ENCODE data around the gene RHEBL1. TPM values are rescaled to one million over a fixed set of nuclear protein-coding genes. Genes with fewer than 3 reads are reported as not detected.

RHEBL1 gene
- total and polyA plus RNA-seq, 4 donors, result 0.29 to 1.2 (median 0.36) TPM; not detected in 1

DNA sequence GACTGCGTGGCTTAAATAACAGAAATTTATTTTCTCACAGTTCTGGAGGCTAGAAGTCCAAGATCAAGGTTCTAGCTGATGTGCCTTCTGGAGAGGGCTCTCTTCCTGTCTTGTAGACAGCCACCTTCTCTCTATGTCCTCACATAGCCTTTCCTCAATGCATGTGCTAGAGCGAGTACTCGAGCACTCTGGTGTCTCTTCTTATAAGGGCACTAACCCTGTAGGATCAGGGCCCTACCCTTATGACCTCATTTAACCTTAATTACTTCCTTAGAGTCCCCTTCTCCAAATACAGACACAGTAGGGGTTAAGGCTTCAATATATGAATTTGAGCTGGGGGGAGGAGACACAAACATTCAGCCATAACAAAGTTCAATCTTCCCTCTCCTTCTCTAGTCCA lies 14.7 kb upstream of the RHEBL1 start:
- TF ChIP-seq HNF4G (IDR thresholded peaks at IDR 0.05), result no peak
- TF ChIP-seq RXRA (IDR thresholded peaks at IDR 0.05), result no peak
- TF ChIP-seq FOXA2 (IDR thresholded peaks at IDR 0.05), result no peak
- TF ChIP-seq, protein P1, sequence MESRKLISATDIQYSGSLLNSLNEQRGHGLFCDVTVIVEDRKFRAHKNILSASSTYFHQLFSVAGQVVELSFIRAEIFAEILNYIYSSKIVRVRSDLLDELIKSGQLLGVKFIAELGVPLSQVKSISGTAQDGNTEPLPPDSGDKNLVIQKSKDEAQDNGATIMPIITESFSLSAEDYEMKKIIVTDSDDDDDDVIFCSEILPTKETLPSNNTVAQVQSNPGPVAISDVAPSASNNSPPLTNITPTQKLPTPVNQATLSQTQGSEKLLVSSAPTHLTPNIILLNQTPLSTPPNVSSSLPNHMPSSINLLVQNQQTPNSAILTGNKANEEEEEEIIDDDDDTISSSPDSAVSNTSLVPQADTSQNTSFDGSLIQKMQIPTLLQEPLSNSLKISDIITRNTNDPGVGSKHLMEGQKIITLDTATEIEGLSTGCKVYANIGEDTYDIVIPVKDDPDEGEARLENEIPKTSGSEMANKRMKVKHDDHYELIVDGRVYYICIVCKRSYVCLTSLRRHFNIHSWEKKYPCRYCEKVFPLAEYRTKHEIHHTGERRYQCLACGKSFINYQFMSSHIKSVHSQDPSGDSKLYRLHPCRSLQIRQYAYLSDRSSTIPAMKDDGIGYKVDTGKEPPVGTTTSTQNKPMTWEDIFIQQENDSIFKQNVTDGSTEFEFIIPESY (IDR thresholded peaks at IDR 0.05), result no peak
- TF ChIP-seq MAX (IDR thresholded peaks at IDR 0.05), result no peak
- no peak for TF ChIP-seq RAD21 (IDR thresholded peaks at IDR 0.05)
- no peak for TF ChIP-seq CTCF (IDR thresholded peaks at IDR 0.05; ENCODE audit: low read depth, low read length, missing input control)
- TF ChIP-seq, protein P2, sequence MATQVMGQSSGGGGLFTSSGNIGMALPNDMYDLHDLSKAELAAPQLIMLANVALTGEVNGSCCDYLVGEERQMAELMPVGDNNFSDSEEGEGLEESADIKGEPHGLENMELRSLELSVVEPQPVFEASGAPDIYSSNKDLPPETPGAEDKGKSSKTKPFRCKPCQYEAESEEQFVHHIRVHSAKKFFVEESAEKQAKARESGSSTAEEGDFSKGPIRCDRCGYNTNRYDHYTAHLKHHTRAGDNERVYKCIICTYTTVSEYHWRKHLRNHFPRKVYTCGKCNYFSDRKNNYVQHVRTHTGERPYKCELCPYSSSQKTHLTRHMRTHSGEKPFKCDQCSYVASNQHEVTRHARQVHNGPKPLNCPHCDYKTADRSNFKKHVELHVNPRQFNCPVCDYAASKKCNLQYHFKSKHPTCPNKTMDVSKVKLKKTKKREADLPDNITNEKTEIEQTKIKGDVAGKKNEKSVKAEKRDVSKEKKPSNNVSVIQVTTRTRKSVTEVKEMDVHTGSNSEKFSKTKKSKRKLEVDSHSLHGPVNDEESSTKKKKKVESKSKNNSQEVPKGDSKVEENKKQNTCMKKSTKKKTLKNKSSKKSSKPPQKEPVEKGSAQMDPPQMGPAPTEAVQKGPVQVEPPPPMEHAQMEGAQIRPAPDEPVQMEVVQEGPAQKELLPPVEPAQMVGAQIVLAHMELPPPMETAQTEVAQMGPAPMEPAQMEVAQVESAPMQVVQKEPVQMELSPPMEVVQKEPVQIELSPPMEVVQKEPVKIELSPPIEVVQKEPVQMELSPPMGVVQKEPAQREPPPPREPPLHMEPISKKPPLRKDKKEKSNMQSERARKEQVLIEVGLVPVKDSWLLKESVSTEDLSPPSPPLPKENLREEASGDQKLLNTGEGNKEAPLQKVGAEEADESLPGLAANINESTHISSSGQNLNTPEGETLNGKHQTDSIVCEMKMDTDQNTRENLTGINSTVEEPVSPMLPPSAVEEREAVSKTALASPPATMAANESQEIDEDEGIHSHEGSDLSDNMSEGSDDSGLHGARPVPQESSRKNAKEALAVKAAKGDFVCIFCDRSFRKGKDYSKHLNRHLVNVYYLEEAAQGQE (IDR thresholded peaks at IDR 0.05), result no peak
- no peak for TF ChIP-seq JUND (IDR thresholded peaks at IDR 0.05)
- no peak for TF ChIP-seq TAF1 (conservative IDR thresholded peaks at IDR 0.05)
- no peak for TF ChIP-seq YY1 (IDR thresholded peaks at IDR 0.05)
- TF ChIP-seq EGR1 (IDR thresholded peaks at IDR 0.05; ENCODE audit: low read depth in 2 of 2), result no peak
- TF ChIP-seq ATF3 (IDR thresholded peaks at IDR 0.05), result no peak
- TF ChIP-seq GABPA (IDR thresholded peaks at IDR 0.05 in 1 of 2, conservative IDR thresholded peaks at IDR 0.05 in 1 of 2), result no peak
- TF ChIP-seq FOXA1 (IDR thresholded peaks at IDR 0.05), result no peak
- TF ChIP-seq HNF4A (conservative IDR thresholded peaks at IDR 0.05), result no peak
- Histone ChIP-seq H3K27ac (ENCODE audit: low read depth in 1 of 2, low read length in 2 of 2) (no peak overlapping the region), H3K36me3 (ENCODE audit: control insufficient read depth in 4 of 4, insufficient read depth in 3 of 4, low read depth in 1 of 4, low read length in 3 of 4) (no peaks in the 10 kb centered on the region), H3K4me1 (ENCODE audit: control insufficient read depth in 4 of 4, insufficient read depth in 4 of 4, low read length in 3 of 4) (peaks cover 0 to 7% (median 2%) of the 10 kb centered on the region in 4 donors), H3K27me3 (ENCODE audit: control insufficient read depth in 4 of 4, insufficient read depth in 4 of 4, low read length in 3 of 4) (peaks cover 0 to 3% (median 2%) of the 10 kb centered on the region in 4 donors), H3K9ac (ENCODE audit: low read depth in 1 of 2, low read length in 2 of 2) (no peak overlapping the region), H3K4me3 (ENCODE audit: low read depth in 1 of 3, low read length in 3 of 3) (no peak overlapping the region), H3K9me3 (ENCODE audit: control insufficient read depth in 4 of 4, low read length in 3 of 4) (peaks cover 0 to 2% (median 0%) of the 10 kb centered on the region in 4 donors)
- no peak for DNase-seq (ENCODE audit: low spot score)
- WGBS, result 99% methylated on average over 3 of the region's 3 CpGs

DNA sequence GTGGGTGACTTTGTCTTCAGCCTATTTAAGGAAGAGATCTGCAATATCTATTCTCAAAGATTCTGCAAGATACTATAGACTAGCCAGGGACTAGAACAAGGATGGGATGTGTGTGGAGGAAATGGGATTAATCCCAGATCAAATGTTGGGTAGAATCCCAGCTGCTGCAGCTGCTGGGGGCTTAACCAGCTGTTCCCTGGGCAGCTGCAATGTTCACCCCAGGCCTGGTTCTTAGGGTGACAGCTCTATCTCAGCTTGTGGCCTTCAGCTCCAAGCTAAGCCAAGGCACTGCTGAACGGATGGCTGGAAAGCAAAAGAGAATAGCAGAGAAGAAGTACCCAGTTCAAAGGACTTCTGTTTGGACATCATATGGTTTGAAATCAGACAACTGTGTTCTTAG lies 10.0 kb upstream of the RHEBL1 start:
- Histone ChIP-seq H3K27ac (ENCODE audit: low read depth in 1 of 2, low read length in 2 of 2) (no peak overlapping the region), H3K36me3 (ENCODE audit: control insufficient read depth in 4 of 4, insufficient read depth in 3 of 4, low read depth in 1 of 4, low read length in 3 of 4) (no peaks in the 10 kb centered on the region), H3K9me3 (ENCODE audit: control insufficient read depth in 4 of 4, low read length in 3 of 4) (peaks cover 0 to 2% (median 0%) of the 10 kb centered on the region in 4 donors), H3K4me3 (ENCODE audit: low read depth in 1 of 3, low read length in 3 of 3) (no peak overlapping the region), H3K9ac (ENCODE audit: low read depth in 1 of 2, low read length in 2 of 2) (no peak overlapping the region), H3K27me3 (ENCODE audit: control insufficient read depth in 4 of 4, insufficient read depth in 4 of 4, low read length in 3 of 4) (no peaks in the 10 kb centered on the region), H3K4me1 (ENCODE audit: control insufficient read depth in 4 of 4, insufficient read depth in 4 of 4, low read length in 3 of 4) (no peaks in the 10 kb centered on the region)
- WGBS, result 82% methylated on average over 1 of the region's 1 CpG
- TF ChIP-seq, protein P1 (IDR thresholded peaks at IDR 0.05), result no peak
- no peak for TF ChIP-seq HNF4G (IDR thresholded peaks at IDR 0.05)
- TF ChIP-seq FOXA1 (IDR thresholded peaks at IDR 0.05), result no peak
- TF ChIP-seq, protein P2 (IDR thresholded peaks at IDR 0.05), result no peak
- TF ChIP-seq YY1 (IDR thresholded peaks at IDR 0.05), result no peak
- no peak for TF ChIP-seq NR2F2 (IDR thresholded peaks at IDR 0.05)
- TF ChIP-seq SP1 (IDR thresholded peaks at IDR 0.05), result no peak
- DNase-seq (ENCODE audit: low spot score), result no peak
